Endothelial cell (in vitro differentiated cells): ENCODE data around the gene MC4R. TPM values are rescaled to one million over a fixed set of nuclear protein-coding genes. Genes with fewer than 3 reads are reported as not detected.

Source experiments
- DNase-seq: peaks from one replicate; pipeline ENCODE4 v3.0.0; 2021; ENCODE audit warnings: low spot score
- H3K27ac Mint-ChIP-seq: one replicate; pipeline ENCODE4 v1.8.0; 2021; ENCODE audit warnings: mixed read lengths, inconsistent platforms; ENCODE audit not compliant: unreplicated experiment
- H3K27me3 Mint-ChIP-seq: one replicate; pipeline ENCODE4 v1.8.0; 2021; ENCODE audit warnings: mild to moderate bottlenecking, moderate library complexity, mixed read lengths, inconsistent platforms; ENCODE audit not compliant: unreplicated experiment
- H3K36me3 Mint-ChIP-seq: one replicate; pipeline ENCODE4 v1.8.0; 2021; ENCODE audit warnings: mild to moderate bottlenecking, low read depth, mixed read lengths, inconsistent platforms; ENCODE audit not compliant: unreplicated experiment
- H3K4me1 Mint-ChIP-seq: one replicate; pipeline ENCODE4 v1.8.0; 2021; ENCODE audit warnings: mild to moderate bottlenecking, mixed read lengths, inconsistent platforms; ENCODE audit not compliant: unreplicated experiment
- H3K4me3 Mint-ChIP-seq: one replicate; pipeline ENCODE4 v1.8.0; 2021; ENCODE audit warnings: mild to moderate bottlenecking, mixed read lengths, inconsistent platforms; ENCODE audit not compliant: unreplicated experiment
- H3K9me3 Mint-ChIP-seq: one replicate; pipeline ENCODE4 v1.8.0; 2021; ENCODE audit warnings: mixed read lengths, inconsistent platforms; ENCODE audit not compliant: unreplicated experiment
- total RNA-seq: library from RNA; stranded (reverse); fragmentation: NEBNext Ultra II Directional; extraction: Animal tissue kit (Norgen Biotek cat#: 25700); gene quantifications from one replicate; pipeline ENCODE4 v1.2.1, GENCODE V29; 2021; ENCODE audit not compliant: unreplicated experiment
- TF ChIP-seq, protein P1 (sequence below): fragments of 200-600 bp; sonication (generic); IDR thresholded peaks from one replicate; pipeline ENCODE4 v1.5.0; 2021; ENCODE audit warnings: antibody characterized with exemption; ENCODE audit not compliant: unreplicated experiment

MC4R gene
- total RNA-seq, 1 donor from 2014 or later: not detected

DNA sequence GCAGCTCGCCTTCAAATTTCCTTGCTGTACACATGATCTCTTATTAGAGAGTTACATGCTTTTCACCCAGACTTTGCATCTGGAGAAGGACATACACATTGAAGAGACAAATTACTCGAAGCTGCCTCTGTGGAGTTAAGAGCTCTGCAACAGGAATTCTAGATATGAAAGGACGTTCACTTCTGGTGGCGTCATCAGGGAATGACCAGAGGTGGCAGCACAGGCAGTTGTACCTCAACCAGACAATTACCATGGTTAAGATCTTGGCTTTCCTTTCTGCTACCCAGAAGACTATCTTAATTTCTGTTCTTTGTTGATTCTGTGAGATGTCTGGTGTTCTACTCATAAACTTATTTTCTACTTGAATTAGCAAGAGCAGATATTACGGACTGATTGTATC lies 39.1 kb upstream of the MC4R start:
- TF ChIP-seq, protein P1, sequence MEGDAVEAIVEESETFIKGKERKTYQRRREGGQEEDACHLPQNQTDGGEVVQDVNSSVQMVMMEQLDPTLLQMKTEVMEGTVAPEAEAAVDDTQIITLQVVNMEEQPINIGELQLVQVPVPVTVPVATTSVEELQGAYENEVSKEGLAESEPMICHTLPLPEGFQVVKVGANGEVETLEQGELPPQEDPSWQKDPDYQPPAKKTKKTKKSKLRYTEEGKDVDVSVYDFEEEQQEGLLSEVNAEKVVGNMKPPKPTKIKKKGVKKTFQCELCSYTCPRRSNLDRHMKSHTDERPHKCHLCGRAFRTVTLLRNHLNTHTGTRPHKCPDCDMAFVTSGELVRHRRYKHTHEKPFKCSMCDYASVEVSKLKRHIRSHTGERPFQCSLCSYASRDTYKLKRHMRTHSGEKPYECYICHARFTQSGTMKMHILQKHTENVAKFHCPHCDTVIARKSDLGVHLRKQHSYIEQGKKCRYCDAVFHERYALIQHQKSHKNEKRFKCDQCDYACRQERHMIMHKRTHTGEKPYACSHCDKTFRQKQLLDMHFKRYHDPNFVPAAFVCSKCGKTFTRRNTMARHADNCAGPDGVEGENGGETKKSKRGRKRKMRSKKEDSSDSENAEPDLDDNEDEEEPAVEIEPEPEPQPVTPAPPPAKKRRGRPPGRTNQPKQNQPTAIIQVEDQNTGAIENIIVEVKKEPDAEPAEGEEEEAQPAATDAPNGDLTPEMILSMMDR: no peak
- H3K27me3 Mint-ChIP-seq: no peaks in the 10 kb centered on the region
- H3K4me1 Mint-ChIP-seq: no peaks in the 10 kb centered on the region
- no peaks in the 10 kb centered on the region for H3K36me3 Mint-ChIP-seq
- H3K27ac Mint-ChIP-seq: no peak overlapping the region
- DNase-seq: peak; percentile 9
- no peaks in the 10 kb centered on the region for H3K9me3 Mint-ChIP-seq
- H3K4me3 Mint-ChIP-seq: no peak overlapping the region

DNA sequence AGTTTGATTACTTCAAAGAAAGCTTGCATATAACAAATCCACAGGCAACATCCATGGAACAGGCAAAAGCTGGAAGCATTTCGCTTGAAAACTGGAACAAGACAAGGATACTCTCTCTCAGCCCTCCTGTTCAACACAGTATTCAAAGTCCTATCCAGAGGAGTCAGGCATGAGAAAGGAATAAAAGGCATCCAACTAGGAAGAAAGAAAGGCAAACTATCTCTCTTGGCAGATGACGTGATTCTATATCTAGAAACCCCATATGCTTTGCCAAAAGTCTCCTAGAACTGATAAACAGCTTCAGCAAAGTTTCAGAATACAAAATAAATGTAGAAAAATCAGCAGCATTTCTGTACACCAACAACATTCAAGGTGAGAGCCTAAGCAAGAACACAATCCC lies 34.1 kb upstream of the MC4R start:
- Mint-ChIP-seq H3K36me3 (no peaks in the 10 kb centered on the region), H3K27ac (no peak overlapping the region), H3K4me1 (no peaks in the 10 kb centered on the region), H3K4me3 (no peak overlapping the region), H3K27me3 (no peaks in the 10 kb centered on the region), H3K9me3 (no peaks in the 10 kb centered on the region)
- DNase-seq: no peak
- TF ChIP-seq, protein P1: no peak

DNA sequence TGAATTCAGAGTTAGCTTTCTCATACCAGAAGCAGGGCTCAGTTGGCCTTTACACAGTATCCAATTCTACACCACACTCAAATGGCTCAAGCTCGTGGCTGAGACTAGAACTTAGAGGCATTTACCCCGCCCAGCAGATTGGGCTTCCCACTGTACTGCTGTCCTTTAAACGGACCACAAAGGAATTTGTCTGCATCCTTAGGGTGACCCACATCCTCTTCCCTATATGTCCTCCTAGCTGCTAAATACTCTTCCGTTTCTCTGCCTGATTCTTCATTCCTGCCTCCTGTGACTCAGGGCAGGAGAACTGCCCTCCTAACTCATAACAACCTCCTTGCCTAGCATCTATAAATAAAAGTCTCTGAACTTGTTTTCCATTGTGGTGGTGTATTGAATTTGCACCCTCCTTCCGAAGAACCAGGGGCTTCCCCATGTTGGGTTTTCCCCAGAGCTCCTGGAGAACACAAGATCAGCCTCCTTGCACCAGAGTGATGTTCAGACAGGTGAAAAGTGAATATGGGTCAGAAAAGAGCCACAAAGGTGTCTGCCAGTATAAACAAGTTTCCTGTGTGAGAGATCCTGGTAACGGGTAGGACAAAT lies 32.0 kb upstream of the MC4R start:
- no peak overlapping the region for H3K4me3 Mint-ChIP-seq
- no peaks in the 10 kb centered on the region for H3K36me3 Mint-ChIP-seq
- H3K4me1 Mint-ChIP-seq: no peaks in the 10 kb centered on the region
- H3K27ac Mint-ChIP-seq: no peak overlapping the region
- DNase-seq: no peak
- H3K9me3 Mint-ChIP-seq: no peaks in the 10 kb centered on the region
- no peaks in the 10 kb centered on the region for H3K27me3 Mint-ChIP-seq
- TF ChIP-seq, protein P1: no peak

DNA sequence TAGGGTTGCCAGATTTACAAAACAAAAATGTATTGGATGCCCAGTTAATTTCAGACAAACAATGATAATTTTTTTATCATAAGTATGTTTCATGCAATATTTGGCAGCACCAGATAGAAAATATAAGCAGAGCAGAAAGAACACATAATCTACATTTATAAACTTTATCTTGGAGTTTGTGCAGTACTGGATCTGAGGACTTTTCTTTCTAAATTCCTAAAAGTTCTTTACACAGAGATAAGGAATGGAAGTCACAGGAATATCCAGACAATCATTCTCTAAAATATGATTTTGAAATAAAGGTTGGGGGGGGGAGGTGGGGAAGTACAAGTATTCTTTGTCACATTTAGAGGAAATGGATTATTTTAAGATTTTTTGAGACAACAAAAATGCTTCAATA lies 28.8 kb upstream of the MC4R start:
- no peak overlapping the region for H3K27ac Mint-ChIP-seq

DNA sequence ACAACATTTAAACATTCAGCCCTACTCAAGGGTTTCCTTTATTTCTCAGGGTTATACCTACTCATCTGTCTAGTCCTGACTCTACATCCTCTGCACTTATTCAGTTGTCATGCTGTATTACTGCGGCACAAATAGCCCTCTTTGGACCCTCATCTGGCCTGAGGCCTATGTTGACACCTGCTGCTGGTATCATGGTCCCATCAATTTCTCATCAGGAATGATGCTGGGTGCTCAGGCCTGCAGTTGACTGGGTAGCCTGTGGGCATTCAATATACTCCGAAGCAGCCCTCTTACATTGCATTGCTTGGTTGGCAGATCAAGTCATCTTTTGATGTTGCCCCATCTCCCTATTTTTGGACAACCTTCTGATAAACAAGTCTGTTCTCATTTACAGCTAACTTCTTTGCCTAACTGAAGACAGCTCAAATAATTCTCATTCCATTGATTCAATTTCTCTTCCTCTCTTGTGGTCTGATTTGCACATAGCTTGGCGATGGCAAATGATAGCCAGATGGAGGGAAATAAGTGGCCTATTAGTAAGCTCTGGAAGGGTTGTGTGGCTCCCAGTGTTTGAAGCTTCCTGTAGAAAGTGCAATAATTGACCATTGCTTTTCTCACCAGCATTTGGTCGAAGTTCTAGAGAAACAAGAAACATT lies 19.1 kb upstream of the MC4R start:
- no peaks in the 10 kb centered on the region for H3K27me3 Mint-ChIP-seq
- TF ChIP-seq, protein P1: no peak
- no peak overlapping the region for H3K4me3 Mint-ChIP-seq
- no peak for DNase-seq
- H3K36me3 Mint-ChIP-seq: no peaks in the 10 kb centered on the region
- no peak overlapping the region for H3K27ac Mint-ChIP-seq
- no peaks in the 10 kb centered on the region for H3K4me1 Mint-ChIP-seq
- no peaks in the 10 kb centered on the region for H3K9me3 Mint-ChIP-seq

More for the DNA sequence above, 28.8 kb upstream of the MC4R start:
- Mint-ChIP-seq H3K4me1 (no peaks in the 10 kb centered on the region), H3K4me3 (no peak overlapping the region), H3K36me3 (no peaks in the 10 kb centered on the region), H3K9me3 (no peaks in the 10 kb centered on the region), H3K27me3 (no peaks in the 10 kb centered on the region)
- no peak for DNase-seq
- TF ChIP-seq, protein P1: no peak
